HG02678 (cell line): ENCODE results near the gene MYOM3.
"Not testable (repeated sequence)": the region's sequence is repeated elsewhere in the genome, so short reads cannot be mapped to it uniquely, and the experiment has no call there.

Experiments used
- ATAC-seq: cut with Tn5 transposase; IDR thresholded peaks from one replicate; pipeline ENCODE4 v1.9.1; 2021; ENCODE audit warnings: mild to moderate bottlenecking, moderate library complexity; ENCODE audit not compliant: unreplicated experiment

The MYOM3 gene

DNA sequence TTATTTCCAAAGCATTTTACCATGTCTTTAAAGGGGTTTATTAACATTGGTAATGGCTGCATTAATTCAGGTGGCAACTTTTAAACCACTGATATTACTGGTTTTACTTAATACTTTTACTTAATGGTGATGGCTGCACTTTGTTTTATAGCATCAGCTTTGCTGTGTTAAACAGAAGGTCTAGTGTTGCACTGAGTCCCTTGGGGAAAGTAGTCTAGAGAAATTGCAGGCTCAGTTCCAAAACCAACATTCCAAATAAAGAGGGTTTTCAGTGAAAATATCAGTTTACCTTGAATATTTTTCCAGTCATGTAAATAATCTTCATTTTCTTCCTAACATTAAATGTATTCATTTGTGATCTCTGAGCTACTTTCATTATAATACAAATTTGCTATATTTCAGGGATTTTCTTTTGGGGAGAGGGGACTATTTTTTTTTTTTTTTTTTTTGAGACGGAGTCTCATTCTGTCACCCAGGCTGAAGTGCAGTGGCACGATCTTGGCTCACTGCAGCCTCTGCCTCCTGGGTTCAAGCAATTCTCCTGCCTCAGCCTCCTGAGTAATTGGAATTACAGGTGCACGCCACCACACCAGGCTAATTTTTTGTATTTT, 103.3 kb downstream of the MYOM3 start:
- ATAC-seq, result not testable (repeated sequence)

DNA sequence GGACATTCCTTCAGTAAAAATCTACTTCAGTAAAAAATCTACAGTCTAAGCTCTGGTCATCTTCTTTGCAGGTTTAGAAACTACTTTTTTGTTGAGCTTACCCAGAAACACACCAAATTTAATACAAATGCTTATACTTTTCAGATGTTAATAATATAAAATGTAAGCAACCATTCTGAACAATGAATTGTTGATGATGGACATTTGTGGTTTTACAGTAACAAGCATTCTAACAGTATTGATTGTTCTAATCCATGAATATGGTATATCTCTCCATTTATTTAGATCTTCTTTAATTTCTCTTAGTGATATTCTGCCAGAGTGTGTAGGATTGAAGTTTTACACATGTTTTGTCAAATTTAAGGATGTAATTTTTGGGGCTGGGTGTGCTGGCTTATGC, 104.9 kb downstream of the MYOM3 start:
- ATAC-seq, result no peak
